Measurements from ENCODE around the gene SACM1L.
"Not testable (repeated sequence)": the region's sequence is repeated elsewhere in the genome, so short reads cannot be mapped to it uniquely, and the experiment has no call there.

Gene SACM1L

DNA sequence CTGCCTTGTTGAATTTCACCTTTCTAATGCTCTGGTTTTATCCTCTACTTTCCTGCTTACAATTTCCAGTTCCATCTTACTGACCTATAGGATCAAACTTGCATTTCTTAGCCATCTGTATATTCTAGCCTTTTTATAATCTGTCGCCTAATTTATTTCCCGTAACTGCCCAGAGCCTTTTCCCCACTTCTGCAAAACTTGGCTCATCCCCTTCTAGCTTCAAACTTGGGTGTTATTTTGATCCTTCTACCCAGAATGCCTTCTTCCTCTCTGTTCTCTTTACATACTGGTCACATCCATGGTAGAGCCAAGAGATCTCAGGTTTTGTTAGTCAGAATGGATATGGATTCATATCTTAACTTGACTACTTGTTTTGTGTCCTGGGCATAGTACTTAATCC lies 2.6 kb downstream of the SACM1L start:
- DNase-seq (ENCODE audit: low read depth in 3 of 3, low spot score in 1 of 3) = no peak

DNA sequence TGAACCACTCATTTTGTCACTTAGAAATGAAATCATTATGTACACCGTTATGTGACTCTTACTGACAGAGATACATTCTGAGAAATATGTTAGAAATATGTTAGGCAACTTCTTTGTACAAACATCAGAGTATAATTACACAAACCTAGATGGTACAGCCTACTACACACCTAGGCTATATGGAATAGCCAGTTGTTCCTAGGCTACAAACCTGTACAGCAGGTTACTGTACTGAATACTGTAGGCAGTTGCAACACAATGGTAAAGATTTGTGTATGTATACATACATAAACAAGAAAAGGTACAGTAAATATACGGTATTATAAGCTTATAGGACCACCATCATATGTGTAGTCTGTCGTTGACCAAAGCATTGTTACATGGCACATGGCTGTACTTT lies 3.7 kb downstream of the SACM1L start:
- no peak for DNase-seq (ENCODE audit: low read depth in 3 of 3, low spot score in 1 of 3)

DNA sequence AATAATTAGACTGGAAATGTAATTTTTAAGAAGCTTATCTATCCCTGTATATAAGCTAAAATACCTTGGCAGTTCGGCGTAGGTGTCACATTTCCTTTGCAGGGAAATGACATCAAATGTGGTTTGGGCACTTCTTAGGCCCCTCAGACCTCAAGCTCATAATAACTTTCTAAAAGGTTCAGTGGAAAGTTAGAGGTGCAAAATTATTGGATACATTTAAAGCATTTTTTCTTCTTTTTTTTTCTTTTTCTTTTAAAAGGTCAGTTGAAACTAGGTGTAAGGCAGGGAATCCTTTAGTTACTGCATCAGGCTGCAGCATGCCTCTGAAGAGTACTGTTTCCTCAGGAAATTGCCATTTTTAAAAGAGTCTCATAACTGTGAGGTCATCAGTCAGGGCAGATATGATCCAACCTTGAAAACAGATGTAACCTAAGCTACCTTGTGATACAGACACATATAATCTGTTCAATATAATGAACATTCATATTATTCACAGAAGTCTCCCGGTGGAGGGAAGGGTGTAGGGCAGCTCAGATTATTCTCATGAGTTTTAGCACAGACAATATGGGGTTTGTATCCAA lies 4.8 kb downstream of the SACM1L start:
- DNase-seq (ENCODE audit: low read depth in 3 of 3, low spot score in 1 of 3) = no peak

DNA sequence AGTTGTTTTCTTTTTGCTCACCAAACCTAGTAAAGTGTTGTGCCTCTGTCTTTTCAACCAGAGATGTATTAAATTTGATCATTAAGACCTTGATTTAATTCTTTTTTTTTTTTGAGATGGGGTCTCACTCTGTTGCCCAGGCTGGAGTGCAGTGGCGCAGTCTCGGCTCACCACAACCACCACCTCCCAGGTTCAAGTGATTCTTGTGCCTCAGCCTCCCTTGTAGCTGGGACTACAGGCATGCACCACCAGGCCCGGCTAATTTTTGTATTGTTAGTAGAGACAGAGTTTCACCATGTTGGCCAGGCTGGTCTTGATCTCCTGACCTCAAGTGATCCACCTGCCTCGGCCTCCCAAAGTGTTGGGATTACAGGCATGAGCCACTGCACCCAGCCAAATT lies 6.0 kb downstream of the SACM1L start:
- not testable (repeated sequence) for DNase-seq (ENCODE audit: low read depth in 3 of 3, low spot score in 1 of 3)

DNA sequence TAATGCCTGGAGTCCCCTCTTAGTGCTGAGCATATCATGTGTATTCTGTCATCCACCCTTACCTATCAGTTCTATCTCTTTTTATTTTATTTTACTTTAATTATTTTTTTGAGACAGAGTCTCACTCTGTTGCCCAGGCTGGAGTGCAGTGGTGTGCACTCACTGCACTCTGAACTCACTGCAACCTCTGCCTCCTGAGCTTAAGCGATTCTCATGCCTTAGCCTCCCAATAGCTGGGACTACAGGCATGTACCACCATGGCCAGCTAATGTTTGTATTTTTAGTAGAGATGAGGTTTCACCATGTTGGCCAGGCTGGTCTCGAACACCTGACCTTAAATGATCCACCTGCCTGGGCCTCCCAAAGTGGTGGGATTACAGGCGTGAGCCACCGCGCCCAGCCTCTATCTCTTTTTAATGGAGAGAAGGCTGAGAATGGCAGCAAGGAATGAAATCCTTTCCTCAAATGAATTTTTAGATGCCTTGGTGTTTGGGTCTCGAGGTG lies 11.4 kb downstream of the SACM1L start:
- no peak for DNase-seq (ENCODE audit: low read depth in 3 of 3, low spot score in 1 of 3)

DNA sequence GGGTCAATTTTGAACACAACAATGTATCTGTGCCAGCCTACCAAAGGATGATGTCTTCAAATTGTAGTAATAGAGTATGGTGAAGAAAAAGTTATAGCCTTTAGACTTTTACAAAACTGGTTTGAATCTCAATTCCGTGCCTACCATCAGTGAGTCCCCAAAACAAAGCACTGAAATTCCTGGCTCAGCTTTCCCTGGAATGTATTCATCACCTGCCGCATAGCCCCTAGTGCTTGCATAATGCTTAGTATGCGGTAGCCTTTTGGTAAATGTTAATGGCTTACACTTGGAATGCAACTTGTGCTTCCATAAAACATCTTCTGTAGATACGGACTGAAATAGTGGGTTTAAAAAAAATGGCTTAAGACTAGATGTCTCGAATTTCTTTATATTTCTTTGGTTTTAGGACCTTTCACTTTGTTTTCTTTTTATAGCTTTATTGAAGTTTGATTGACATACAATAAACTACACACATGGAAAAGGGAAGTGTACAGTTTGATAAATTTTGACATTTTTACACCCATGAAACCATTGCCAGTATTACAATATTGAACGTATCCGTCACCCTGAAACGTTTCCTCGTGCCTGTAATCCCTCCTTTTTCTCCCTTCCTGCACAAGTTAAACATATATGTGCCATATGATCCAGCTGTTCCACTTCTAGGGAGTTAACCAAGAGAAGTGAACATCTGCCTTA lies 12.1 kb downstream of the SACM1L start:
- no peak for DNase-seq (ENCODE audit: low read depth in 3 of 3, low spot score in 1 of 3)

DNA sequence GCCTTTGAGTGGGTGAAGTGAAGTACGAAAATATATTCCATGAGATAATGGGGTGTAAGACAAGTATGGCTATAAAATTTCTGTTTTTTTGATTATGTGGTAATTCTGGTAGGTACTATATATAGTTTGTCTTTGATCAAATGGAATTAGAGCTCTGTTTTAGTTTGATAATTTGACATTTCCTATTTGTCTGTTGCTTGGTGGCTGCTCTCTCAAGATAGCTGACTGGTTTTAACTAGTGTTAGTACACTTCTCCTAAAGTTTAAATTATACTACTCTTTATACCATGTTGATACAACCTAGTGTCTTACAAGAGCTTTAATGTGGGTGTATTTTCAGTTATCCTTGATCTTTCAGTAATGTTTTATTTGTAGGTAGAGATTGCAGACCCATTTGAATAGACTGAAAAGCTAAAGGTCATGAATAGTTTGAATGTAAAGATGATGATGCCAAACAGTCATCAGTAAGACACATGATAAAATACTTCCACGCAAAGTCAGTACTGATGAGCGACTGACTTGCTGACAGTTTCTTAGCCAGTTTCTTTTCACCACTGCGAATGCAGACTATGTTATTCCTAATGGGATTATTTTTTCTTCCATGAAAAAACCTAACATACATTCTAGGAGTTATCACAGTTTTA lies 15.2 kb downstream of the SACM1L start:
- DNase-seq (ENCODE audit: low read depth in 3 of 3, low spot score in 1 of 3) = no peak

DNA sequence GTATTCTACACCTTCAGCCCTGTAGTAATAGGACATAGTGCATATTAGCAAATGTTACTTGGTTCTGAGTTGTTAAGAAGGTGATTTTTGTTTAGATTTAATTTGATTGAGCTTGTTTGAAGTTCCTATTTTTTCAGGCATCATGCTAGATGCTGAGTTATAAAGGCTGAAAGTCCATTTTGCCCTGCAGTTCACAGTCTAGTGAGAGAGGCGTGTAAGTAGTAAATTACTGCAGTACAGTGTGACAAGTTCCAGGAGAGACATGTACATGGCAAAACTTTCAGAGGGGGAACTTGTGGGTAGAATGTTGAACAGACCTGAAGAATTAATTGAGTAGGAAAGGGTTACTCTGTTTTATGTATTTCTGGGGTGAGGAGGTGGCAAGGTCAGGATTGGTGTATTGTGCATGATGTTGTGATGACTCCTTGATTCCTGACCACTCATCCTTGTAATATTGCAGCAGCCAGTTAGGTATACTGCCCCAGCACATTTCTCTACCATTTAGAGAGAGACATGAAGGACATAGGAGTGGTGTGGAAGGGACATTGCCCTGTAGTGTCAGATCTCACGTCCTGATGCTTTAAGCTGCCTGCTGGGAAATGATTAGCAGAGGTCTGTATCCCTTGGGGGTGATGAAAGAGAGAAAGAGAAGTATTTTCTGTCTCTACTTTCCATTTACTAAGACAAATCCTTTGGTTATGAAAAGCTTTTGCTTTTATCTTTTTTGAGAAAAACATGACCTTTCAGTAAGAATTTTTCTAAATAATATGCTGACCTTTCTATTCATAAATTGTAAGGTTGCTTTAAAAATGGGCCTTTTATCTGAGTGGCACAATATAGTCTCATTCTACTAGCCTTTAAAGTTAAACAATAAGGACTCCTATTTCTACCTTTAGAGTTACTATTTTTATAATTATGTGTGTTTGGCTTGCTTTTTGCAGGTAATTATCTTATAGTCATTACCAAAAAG lies 16.9 kb downstream of the SACM1L start:
- DNase-seq (ENCODE audit: low read depth in 3 of 3, low spot score in 1 of 3) = no peak

DNA sequence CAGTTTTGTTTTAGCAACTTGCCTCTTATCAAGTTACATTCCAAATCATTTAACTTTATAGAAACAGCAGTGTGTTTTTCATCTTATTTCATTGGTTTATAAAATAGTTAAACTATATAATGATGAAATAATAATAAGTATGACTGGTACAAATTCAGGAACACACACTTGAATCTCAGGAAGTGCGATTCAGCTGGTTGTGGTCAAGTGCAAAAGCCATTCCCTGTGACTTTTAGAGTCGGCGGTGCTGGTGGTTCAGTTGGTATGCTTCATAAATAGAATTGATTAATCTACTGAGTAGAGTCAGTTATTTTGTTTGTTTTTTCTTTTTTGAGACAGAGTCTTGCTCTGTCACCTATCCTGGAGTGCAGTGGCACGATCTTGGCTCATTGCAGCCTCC lies 22.7 kb downstream of the SACM1L start:
- no peak for DNase-seq (ENCODE audit: low read depth in 3 of 3, low spot score in 1 of 3)

DNA sequence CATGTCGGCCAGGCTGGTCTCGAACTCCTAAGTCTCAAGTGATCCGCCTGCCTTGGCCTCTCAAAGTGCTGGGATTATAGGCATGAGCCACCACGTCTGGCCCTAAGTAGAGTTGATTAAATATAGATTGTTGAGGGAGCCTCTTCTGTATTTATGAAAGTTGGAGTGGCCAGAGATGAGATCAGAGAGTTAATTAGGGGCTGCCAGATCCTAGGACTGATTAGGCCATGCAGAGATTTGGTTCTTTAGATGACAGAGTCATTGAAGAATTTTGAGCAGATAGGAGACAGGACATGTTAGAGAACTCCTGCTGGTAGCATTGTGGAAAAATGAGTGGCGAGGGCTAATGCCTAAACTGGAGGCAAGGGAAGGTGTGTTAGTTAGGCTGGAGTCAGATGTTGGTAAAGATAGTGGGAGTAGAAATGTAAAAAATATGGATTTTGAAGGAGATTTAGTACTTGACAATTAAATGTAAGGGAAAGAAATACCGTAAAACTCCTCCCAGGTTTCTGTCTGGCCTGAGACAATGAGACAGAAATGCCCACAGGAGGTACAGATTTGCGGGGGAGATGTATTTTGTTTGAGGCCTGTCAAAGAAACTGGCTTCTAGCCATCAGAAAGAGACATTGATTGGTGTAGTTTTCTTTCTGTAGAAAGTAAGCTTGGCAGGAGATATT lies 23.4 kb downstream of the SACM1L start:
- no peak for DNase-seq (ENCODE audit: low read depth in 3 of 3, low spot score in 1 of 3)

DNA sequence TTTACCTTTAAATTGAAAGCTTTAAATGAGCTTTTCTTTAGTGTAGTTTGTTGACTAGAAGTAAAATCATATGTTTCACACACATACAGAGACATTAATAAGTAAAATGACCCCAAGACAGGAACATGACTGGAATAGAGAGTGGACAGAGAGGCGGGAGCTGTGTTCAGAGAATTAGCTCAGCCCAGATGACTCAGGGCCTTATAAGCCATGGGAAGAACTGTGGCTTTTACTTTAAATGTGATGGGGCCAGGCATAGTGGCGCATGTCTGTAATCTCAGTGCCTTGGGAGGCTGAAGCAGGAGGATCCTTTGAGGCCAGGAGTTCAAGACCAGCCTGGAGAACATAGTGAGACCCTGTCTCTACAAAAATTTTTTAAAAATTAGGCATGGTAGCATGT lies 26.7 kb downstream of the SACM1L start:
- DNase-seq (ENCODE audit: low read depth in 3 of 3, low spot score in 1 of 3) = no peak

DNA sequence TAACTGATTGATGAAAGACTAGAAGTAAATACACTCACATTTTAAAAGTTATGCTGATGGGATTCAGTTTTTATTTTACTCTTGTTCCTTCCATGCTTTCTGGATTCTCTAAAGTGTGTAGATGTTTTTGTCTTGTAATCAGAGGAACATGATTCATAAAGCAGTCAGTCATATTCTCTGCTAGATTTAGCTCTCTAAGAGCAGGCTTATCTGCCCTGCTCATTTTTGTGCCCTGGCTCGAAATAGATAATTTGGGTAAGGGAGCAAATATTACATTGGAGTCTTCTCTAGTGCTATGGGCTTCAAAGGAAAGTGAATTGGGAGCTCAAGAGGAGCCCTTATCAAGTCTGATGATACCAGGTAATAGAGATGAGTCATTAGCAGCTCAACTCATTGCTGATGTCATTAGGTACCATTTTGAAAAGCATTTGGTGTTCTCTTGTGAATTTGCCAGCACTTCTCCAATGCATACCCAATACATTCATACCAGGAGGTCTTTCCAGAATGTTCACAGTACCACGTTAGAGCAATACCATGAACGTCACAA lies 27.7 kb downstream of the SACM1L start:
- no peak for DNase-seq (ENCODE audit: low read depth in 3 of 3, low spot score in 1 of 3)

DNA sequence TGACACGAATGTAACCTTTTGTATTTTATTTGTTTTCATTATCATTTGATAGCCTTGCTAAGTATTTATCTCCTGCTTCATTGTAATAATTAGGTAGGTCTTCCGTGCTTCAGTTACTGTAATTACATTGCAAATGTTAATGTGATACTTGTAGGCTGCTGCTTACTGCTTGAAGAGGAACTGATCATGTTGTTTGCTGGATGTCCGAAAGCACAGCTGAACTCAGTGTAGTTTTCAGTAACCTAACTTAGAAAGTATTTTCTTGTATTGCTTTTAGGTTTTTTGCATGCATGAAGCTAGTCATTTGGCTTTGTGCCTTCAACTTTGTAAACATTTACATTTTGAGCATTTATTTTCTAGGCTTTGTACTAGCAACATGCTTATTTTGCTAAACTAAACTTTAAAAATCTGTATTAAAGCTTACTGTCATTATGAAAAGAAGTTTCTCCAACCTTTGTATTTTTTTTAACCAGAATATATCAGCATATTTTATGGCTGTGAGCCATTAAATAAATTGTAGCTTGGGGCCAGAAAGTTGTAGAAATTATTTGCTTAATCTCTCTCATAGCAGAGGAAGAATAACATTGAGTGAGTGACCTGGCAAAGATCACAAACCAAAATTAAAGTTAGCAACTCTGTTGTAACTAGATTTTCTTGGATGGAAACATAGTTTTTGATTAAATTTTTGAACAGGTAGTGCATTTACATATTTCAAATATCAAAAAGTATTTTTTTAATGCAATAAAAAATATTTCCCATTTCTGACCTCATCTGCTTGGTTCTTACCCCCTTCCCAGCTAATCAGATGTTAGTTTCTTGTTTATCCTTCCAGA lies 30.7 kb downstream of the SACM1L start:
- DNase-seq (ENCODE audit: low read depth in 3 of 3, low spot score in 1 of 3) = no peak

DNA sequence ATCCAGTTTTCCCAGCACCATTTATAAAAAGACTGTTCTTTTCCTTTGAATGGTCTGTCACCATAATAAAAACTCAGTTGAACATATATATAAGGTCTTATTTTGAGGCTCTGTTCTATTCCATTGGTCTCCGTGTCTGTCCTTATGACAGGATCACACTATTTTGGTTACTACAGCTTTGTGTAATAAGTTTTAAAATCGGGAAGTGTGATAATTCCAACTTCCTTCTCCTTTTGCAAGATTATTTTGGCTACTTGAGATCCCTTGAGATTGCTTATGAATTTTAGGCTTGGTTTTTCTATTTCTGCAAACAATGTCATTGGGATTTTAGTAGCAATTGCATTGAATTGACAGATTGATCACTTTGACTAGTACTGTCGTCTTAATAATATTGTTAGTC lies 35.7 kb downstream of the SACM1L start:
- no peak for DNase-seq (ENCODE audit: low read depth in 3 of 3, low spot score in 1 of 3)

DNA sequence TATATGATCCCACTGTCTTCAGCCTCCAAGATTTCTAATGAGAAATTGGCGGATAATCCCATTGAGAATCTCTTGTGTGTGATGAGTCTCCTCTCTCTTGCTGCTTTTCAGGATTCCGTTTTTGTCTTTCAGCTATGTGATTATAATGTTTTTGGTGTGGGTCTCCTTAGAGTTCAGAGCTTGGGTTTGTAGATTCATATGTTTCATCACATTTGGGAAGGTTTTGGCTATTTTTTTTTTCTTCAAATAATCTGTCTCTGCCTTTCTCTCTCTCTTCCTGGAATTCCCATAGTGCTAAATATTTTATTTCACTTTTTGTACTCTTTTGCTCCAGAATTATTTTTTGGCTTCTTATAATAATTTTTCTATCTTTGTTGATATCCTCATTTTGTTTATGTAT lies 40.4 kb downstream of the SACM1L start:
- DNase-seq (ENCODE audit: low read depth in 3 of 3, low spot score in 1 of 3) = no peak

DNA sequence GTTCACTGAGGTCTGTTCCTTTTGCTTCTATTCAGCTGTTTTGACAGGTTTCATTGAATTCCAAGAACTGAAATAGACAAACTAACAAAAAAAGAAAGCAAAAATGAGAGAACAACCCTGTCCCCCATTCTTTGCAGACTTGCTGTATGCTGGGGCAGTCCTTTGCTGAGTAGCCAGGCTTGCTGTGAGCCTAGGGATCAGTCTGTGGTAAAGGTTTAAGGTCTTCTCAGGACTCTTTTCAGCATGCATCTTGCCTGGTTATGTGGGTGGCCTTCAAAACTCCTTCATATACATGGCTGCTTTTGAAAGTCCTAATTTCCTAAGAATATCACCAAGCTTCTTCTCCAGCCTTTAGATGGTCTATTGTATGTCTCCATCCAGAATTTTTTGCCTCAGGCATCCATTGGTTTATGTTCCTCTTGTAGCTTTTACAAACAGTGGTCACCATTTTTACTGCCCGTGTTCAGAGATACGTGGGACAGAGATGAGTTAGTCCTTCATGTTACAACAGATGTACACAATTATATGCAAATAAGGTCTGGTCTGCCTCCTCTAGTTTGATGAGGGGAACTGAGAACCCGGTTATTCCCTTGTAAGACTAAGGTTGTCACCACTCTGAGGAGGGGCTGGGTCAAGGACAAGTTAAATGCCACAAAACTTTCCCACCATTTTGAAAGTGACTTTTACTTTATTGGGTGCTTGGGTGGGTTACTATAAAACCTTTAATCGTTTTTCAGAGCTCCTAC lies 41.4 kb downstream of the SACM1L start:
- DNase-seq (ENCODE audit: low read depth in 3 of 3, low spot score in 1 of 3) = no peak

DNA sequence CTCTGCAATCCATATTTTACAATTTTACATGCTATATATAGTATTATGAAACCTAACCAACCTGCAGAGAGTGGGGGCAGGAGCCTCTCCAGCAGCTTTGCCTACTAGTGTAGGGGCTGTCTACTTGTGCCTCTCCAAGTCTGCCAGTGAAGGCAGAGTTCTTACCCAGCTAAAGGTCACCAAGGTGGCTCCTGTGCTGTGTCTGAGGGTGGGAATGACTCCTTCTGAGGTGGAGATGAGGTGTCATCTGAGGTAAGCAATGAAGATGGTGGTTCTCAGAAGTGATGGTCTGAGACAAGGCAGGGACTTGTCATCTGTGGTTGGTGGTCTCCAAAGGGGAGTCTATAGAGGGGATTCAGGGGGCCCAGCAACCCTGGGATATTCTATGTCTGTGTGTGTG lies 47.5 kb downstream of the SACM1L start:
- no peak for DNase-seq (ENCODE audit: low read depth in 3 of 3, low spot score in 1 of 3)

DNA sequence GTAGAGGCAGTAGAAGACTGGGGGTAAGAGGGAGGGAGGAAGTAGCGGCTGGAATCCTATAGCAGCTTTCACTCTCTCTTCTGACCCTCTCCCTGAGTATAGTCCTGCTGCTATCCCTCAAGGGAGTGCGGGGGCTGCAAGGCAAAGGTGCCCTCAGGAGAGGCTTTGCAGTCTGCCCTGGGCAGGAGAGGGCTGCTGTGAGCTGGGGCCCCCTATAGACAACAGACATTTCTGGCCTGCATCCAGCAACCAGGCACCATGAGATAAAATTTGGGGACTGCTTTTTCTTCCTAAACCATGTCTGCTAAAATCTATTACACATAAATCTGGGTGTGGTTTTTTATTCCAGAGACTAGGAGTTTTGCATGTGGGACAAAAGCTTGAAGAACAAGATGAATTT lies 48.0 kb downstream of the SACM1L start:
- no peak for DNase-seq (ENCODE audit: low read depth in 3 of 3, low spot score in 1 of 3)

DNA sequence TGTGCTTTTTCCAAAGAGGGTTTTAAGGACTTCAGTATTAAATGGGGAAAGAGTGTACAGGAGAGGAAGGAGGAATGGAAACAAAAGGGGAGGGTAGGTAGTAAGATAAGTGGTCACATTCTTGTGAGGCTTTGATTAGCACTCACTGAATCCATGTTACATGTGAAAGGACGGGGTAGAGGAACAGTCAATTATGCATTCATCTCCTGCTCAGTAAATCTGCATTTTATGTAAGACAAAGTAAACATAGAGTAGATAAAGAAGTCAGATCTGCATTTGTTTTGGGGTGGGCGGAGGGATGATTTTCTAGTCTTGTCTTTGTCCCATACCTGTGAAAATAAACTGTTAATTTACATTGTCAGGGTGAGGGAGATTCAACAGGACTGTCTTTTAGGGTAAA lies 50.8 kb downstream of the SACM1L start:
- DNase-seq (ENCODE audit: low read depth in 3 of 3, low spot score in 1 of 3) = no peak

Data from stimulated activated CD4-positive, alpha-beta T cell treated with anti-CD3 and anti-CD28 coated beads, TNF-alpha, amount 100 ng/mL, for 1 hour (primary cell).